CD14-positive monocyte (primary cell): Measurements from ENCODE around the gene HSPA12A. TPM values are rescaled to one million over a fixed set of nuclear protein-coding genes. Genes with fewer than 3 reads are reported as not detected.

Experiments
- DNase-seq, 3 donors: peaks; one replicate each; pipeline ENCODE4 v3.0.0-alpha.2; 2011 to 2022
- H2AFZ ChIP-seq: 2 replicates; pipeline ENCODE4 v1.6.0; 2012; ENCODE audit warnings: mild to moderate bottlenecking, low read depth, low read length, inconsistent platforms; ENCODE audit not compliant: insufficient read depth, poor library complexity, severe bottlenecking
- H3K27ac ChIP-seq, 2 donors: 1 replicate in 1 of 2; 2 replicates in 1 of 2; pipeline ENCODE4 v1.5.1; 2012 to 2013; ENCODE audit warnings: low read length in 2 of 2, control low read depth in 1 of 2, inconsistent platforms in 1 of 2, low read depth in 1 of 2, mild to moderate bottlenecking in 1 of 2
- H3K27me3 ChIP-seq, 2 donors: one replicate each; pipeline versions ENCODE4 v1.6.0 to v1.6.1; 2011 to 2013; ENCODE audit warnings: low read length in 2 of 2; ENCODE audit not compliant: control insufficient read depth in 2 of 2, insufficient read depth in 2 of 2
- H3K36me3 ChIP-seq, 2 donors: replicated peaks in 1 of 2; 1 replicate in 1 of 2; 2 replicates in 1 of 2; pipeline versions ENCODE4 v1.5.1 to v1.6.1; 2012 to 2013; ENCODE audit warnings: low read length in 2 of 2, control low read depth in 1 of 2, inconsistent platforms in 1 of 2, mild to moderate bottlenecking in 1 of 2; ENCODE audit not compliant: insufficient read depth in 2 of 2, control insufficient read depth in 1 of 2
- H3K4me1 ChIP-seq, 2 donors: 1 replicate in 1 of 2; 2 replicates in 1 of 2; pipeline versions ENCODE4 v1.5.1 to v1.6.1; 2012 to 2013; ENCODE audit warnings: low read length in 2 of 2, control low read depth in 1 of 2, inconsistent platforms in 1 of 2, mild to moderate bottlenecking in 1 of 2, moderate library complexity in 1 of 2; ENCODE audit not compliant: insufficient read depth in 2 of 2, control insufficient read depth in 1 of 2
- H3K4me2 ChIP-seq: replicated peaks from 2 replicates; pipeline ENCODE3; 2012; ENCODE audit warnings: low read length, moderate library complexity, mild to moderate bottlenecking; ENCODE audit not compliant: poor library complexity, severe bottlenecking; ENCODE audit errors: extremely low read depth
- H3K4me3 ChIP-seq, 3 experiments: fragments of 200-600 bp in 1 of 3; sonication (generic) in 1 of 3; replicated peaks in 1 of 3; 1 replicate in 2 of 3; 2 replicates in 1 of 3; pipeline ENCODE4 v1.5.1; 2011 to 2013; ENCODE audit warnings: low read length in 3 of 3, mild to moderate bottlenecking in 3 of 3, control low read depth in 2 of 3, low read depth in 2 of 3, inconsistent platforms in 1 of 3, moderate library complexity in 1 of 3
- H3K79me2 ChIP-seq: 2 replicates; pipeline ENCODE4 v1.6.0; 2012; ENCODE audit warnings: mild to moderate bottlenecking, control low read depth, inconsistent platforms, low read length, moderate library complexity; ENCODE audit not compliant: insufficient read depth
- H3K9ac ChIP-seq: 2 replicates; pipeline ENCODE4 v1.6.0; 2017; ENCODE audit warnings: low read length, mild to moderate bottlenecking; ENCODE audit not compliant: insufficient read depth, poor library complexity, severe bottlenecking
- H3K9me3 ChIP-seq, 2 donors: replicated peaks in 1 of 2; 1 replicate in 1 of 2; 2 replicates in 1 of 2; pipeline versions ENCODE4 v1.5.1 to v1.6.1; 2012 to 2013; ENCODE audit warnings: low read length in 2 of 2, control low read depth in 1 of 2; ENCODE audit not compliant: control insufficient read depth in 1 of 2, insufficient read depth in 1 of 2
- H4K20me1 ChIP-seq: 2 replicates; pipeline ENCODE4 v1.6.0; 2012; ENCODE audit warnings: mild to moderate bottlenecking, low read length, control low read depth, moderate library complexity; ENCODE audit not compliant: insufficient read depth
- H3K27ac Mint-ChIP-seq, 7 donors: one replicate each; pipeline ENCODE4 v1.8.0; 2020; ENCODE audit warnings: mild to moderate bottlenecking in 7 of 7, mixed read lengths in 7 of 7, moderate library complexity in 6 of 7, inconsistent platforms in 2 of 7
- H3K27me3 Mint-ChIP-seq, 3 donors: one replicate each; pipeline ENCODE4 v1.8.0; 2021 to 2022; ENCODE audit warnings: low read depth in 3 of 3, mild to moderate bottlenecking in 3 of 3, mixed read lengths in 3 of 3, moderate library complexity in 3 of 3, inconsistent platforms in 1 of 3
- H3K36me3 Mint-ChIP-seq, 2 donors: one replicate each; pipeline ENCODE4 v1.8.0; 2020; ENCODE audit warnings: mixed read lengths in 2 of 2, inconsistent platforms in 1 of 2, mild to moderate bottlenecking in 1 of 2
- H3K4me1 Mint-ChIP-seq: one replicate; pipeline ENCODE4 v1.8.0; 2020; ENCODE audit warnings: mild to moderate bottlenecking, mixed read lengths
- H3K4me3 Mint-ChIP-seq, 2 donors: one replicate each; pipeline ENCODE4 v1.8.0; 2020; ENCODE audit warnings: mild to moderate bottlenecking in 2 of 2, mixed read lengths in 2 of 2, moderate library complexity in 1 of 2
- H3K9me3 Mint-ChIP-seq, 7 donors: one replicate each; pipeline ENCODE4 v1.8.0; 2020 to 2022; ENCODE audit warnings: mixed read lengths in 7 of 7, mild to moderate bottlenecking in 6 of 7, moderate library complexity in 6 of 7, inconsistent platforms in 2 of 7
- CTCF ChIP-seq: fragments of 200-600 bp; IDR thresholded peaks from one replicate; pipeline ENCODE4 v1.8.0; 2022; ENCODE audit warnings: antibody characterized with exemption, mild to moderate bottlenecking
- WGBS: methylation state at CpG from one replicate; pipeline ENCODE4 v1.1.5; 2013; ENCODE audit warnings: missing lambda C conversion rate; ENCODE audit not compliant: insufficient coverage; 5-methylcytosine and 5-hydroxymethylcytosine counted together
- intact Hi-C, 2 donors: fragments of 100-400 bp; cut with micrococcal nuclease; formaldehyde crosslinking; loops; one replicate each; pipeline versions ENCODE4 v1.15.0 to v1.15.1; 2023
- polyA plus RNA-seq, 3 donors: library from polyadenylated mRNA; depleted of rRNA in 1 of 3; unstranded in 2 of 3; stranded (reverse) in 1 of 3; fragments of 300-500 nt in 2 of 3; fragments of >200 nt in 1 of 3; fragmentation: Illumina TruSeq in 2 of 3; gene quantifications; 1 replicate in 2 of 3; 2 replicates in 1 of 3; pipeline ENCODE4 v1.2.3, GENCODE V29; 2012 to 2021

HSPA12A gene
- polyA plus RNA-seq, 3 donors = 0.01 TPM; not detected in 2

GRCh38 chr10:116631871-116632295 is 110.5 kb downstream of the HSPA12A start:
- no peak for DNase-seq
- intact Hi-C loops = no loop called here
- TF ChIP-seq CTCF = no peak
- no peaks in the 10 kb centered on the region for H3K36me3 ChIP-seq
- no peaks in the 10 kb centered on the region for H3K36me3 Mint-ChIP-seq
- H4K20me1 ChIP-seq = no peaks in the 10 kb centered on the region
- H3K79me2 ChIP-seq = no peaks in the 10 kb centered on the region
- H3K4me3 Mint-ChIP-seq = no peak overlapping the region
- H3K9me3 Mint-ChIP-seq = peaks cover 0 to 3% (median 2%) of the 10 kb centered on the region in 7 donors
- no peak overlapping the region for H3K27ac Mint-ChIP-seq
- no peak overlapping the region for H3K4me3 ChIP-seq
- H3K4me1 Mint-ChIP-seq = no peaks in the 10 kb centered on the region
- no peak overlapping the region for H3K9ac ChIP-seq
- no peak overlapping the region for H3K27ac ChIP-seq
- H3K4me2 ChIP-seq = no peak overlapping the region
- H3K4me1 ChIP-seq = no peaks in the 10 kb centered on the region
- H3K27me3 ChIP-seq = peaks cover 0 to 8% of the 10 kb centered on the region in 2 donors
- H3K9me3 ChIP-seq = no peaks in the 10 kb centered on the region
- H3K27me3 Mint-ChIP-seq = peaks cover 9 to 27% (median 11%) of the 10 kb centered on the region in 3 donors
- WGBS = 86% methylated on average over 4 of the region's 6 CpGs
- H2AFZ ChIP-seq = no peak overlapping the region

- intact Hi-C loops = no loop called here
- H3K4me2 ChIP-seq = no peak overlapping the region
- H3K36me3 ChIP-seq = no peaks in the 10 kb centered on the region
- H3K27ac Mint-ChIP-seq = no peak overlapping the region
- no peaks in the 10 kb centered on the region for H3K4me1 ChIP-seq
- no peaks in the 10 kb centered on the region for H3K79me2 ChIP-seq
- WGBS = no CpG with 5 or more reads among the region's 2 CpGs
- H3K4me1 Mint-ChIP-seq = no peaks in the 10 kb centered on the region
- no peak overlapping the region for H2AFZ ChIP-seq
- H3K36me3 Mint-ChIP-seq = no peaks in the 10 kb centered on the region
- no peak overlapping the region for H3K9ac ChIP-seq
- peaks cover 0 to 5% (median 2%) of the 10 kb centered on the region in 7 donors for H3K9me3 Mint-ChIP-seq
- no peak overlapping the region for H3K4me3 Mint-ChIP-seq
- no peak for DNase-seq
- H4K20me1 ChIP-seq = no peaks in the 10 kb centered on the region
- H3K4me3 ChIP-seq = no peak overlapping the region
- H3K27me3 ChIP-seq = peaks cover 0 to 12% of the 10 kb centered on the region in 2 donors
- no peak overlapping the region for H3K27ac ChIP-seq
- no peaks in the 10 kb centered on the region for H3K9me3 ChIP-seq
- H3K27me3 Mint-ChIP-seq = peaks cover 9 to 32% (median 18%) of the 10 kb centered on the region in 3 donors
- TF ChIP-seq CTCF = no peak
Measured at GRCh38 chr10:116630020-116630419, 112.3 kb downstream of the HSPA12A start.
